Measurements from ENCODE around the gene COMT. TPM values are rescaled to one million over a fixed set of nuclear protein-coding genes. Genes with fewer than 3 reads are reported as not detected.
A peak's percentile ranks its signal among the peaks of the same experiment; 100 is the strongest.

The COMT gene
- total and polyA plus RNA-seq, 9 of the 15 experiments (the other 6 are each of a cell fraction or from before 2014, with no cell fraction given) = 12.5 to 351 (median 155) TPM

- 0 out of 2 replicates have a peak, but pooled peaks have one; percentile 36 for TF ChIP-seq FOXO4 (CRISPR knock-in tag; IDR thresholded peaks at IDR 0.05)
- peak; percentile 75; the same call in 1 of the 2 replicates for TF ChIP-seq ERF (CRISPR knock-in tag; IDR thresholded peaks at IDR 0.05)
- no peak for TF ChIP-seq RB1 (IDR thresholded peaks at IDR 0.05; ENCODE audit: low read depth)
- no peak for TF ChIP-seq SNAPC5 (CRISPR knock-in tag; IDR thresholded peaks at IDR 0.05)
- no peak for TF ChIP-seq ZNF584 (CRISPR knock-in tag; IDR thresholded peaks at IDR 0.05; ENCODE audit: low read depth)
- TF ChIP-seq ZNF143 (CRISPR knock-in tag; IDR thresholded peaks at IDR 0.05) = no peak
- TF ChIP-seq ZNF778 (CRISPR knock-in tag; IDR thresholded peaks at IDR 0.05) = no peak
- peak; percentile 63; the same call in 1 of the 2 replicates for TF ChIP-seq HCFC1 (IDR thresholded peaks at IDR 0.05; ENCODE audit: low read depth, low read length)
- peak; percentile 84 for TF ChIP-seq THAP12 (CRISPR knock-in tag; IDR thresholded peaks at IDR 0.05)
- TF ChIP-seq DACH1 (IDR thresholded peaks at IDR 0.05; ENCODE audit: partially characterized antibody) = no peak
- TF ChIP-seq JUN (IDR thresholded peaks at IDR 0.05; ENCODE audit: borderline replicate concordance, low read depth, low read length) = peak; percentile 48; the same call in 1 of the 2 replicates
- no peak for TF ChIP-seq JUN (CRISPR knock-in tag; IDR thresholded peaks at IDR 0.05; ENCODE audit: borderline replicate concordance)
- TF ChIP-seq DEAF1 (CRISPR knock-in tag; IDR thresholded peaks at IDR 0.05) = peak; percentile 94
- TF ChIP-seq WHSC1 (IDR thresholded peaks at IDR 0.05; ENCODE audit: low read length) = peak; percentile 69
- TF ChIP-seq NR0B1 (IDR thresholded peaks at IDR 0.05; ENCODE audit: partially characterized antibody) = no peak
- TF ChIP-seq ZNF324 (CRISPR knock-in tag; IDR thresholded peaks at IDR 0.05) = peak; percentile 13; the same call in 1 of the 2 replicates
- peak; percentile 24 for TF ChIP-seq KAT2B (IDR thresholded peaks at IDR 0.05; ENCODE audit: low read depth, low read length)
- no peak for TF ChIP-seq BDP1 (IDR thresholded peaks at IDR 0.05; ENCODE audit: insufficient read depth, insufficient read length)
- 0 out of 2 replicates have a peak, but pooled peaks have one; percentile 74 for TF ChIP-seq ZC3H11A (IDR thresholded peaks at IDR 0.05; ENCODE audit: low read depth, low read length)
- no peak for TF ChIP-seq SMARCB1 (IDR thresholded peaks at IDR 0.05; ENCODE audit: insufficient read length, low read depth)
- no peak for TF ChIP-seq ZBTB34 (CRISPR knock-in tag; IDR thresholded peaks at IDR 0.05)
Measured at GRCh38 chr22:20013382-20013871, 71.9 kb downstream of the COMT start (continued).
